BLaER1 treated with 17β-estradiol and CSF1 and Interleukin-3, amounts not matched to agents 10 nM and 100 nM (cell line): ENCODE results near the gene PRDM5.

Experiments used
- H3K27ac ChIP-seq, 11 experiments: shearing (Covaris generic); formaldehyde crosslinking; 2 replicates each; pipeline ENCODE4 v1.8.1; 2022
- H3K27me3 ChIP-seq, 11 experiments: shearing (Covaris generic); formaldehyde crosslinking; 2 replicates each; pipeline ENCODE4 v1.8.1; 2022
- H3K36me3 ChIP-seq, 11 experiments: shearing (Covaris generic); formaldehyde crosslinking; 2 replicates each; pipeline ENCODE4 v1.8.1; 2022
- H3K4me1 ChIP-seq, 10 experiments: shearing (Covaris generic); formaldehyde crosslinking; 2 replicates each; pipeline ENCODE4 v1.8.1; 2022
- H3K4me2 ChIP-seq, 11 experiments: shearing (Covaris generic); formaldehyde crosslinking; 2 replicates each; pipeline ENCODE4 v1.8.1; 2022
- H3K4me3 ChIP-seq, 10 experiments: shearing (Covaris generic); formaldehyde crosslinking; 2 replicates each; pipeline ENCODE4 v1.8.1; 2022
- H3K9ac ChIP-seq, 11 experiments: shearing (Covaris generic); formaldehyde crosslinking; 2 replicates each; pipeline ENCODE4 v1.8.1; 2022
- H3K9me3 ChIP-seq, 11 experiments: shearing (Covaris generic); formaldehyde crosslinking; replicated peaks in 1 of 11; 2 replicates each; pipeline ENCODE4 v1.8.1; 2022
- H4K20me1 ChIP-seq, 11 experiments: shearing (Covaris generic); formaldehyde crosslinking; 2 replicates each; pipeline ENCODE4 v1.8.1; 2022
- Cebpa-rat ChIP-seq, 11 experiments: shearing (Covaris generic); IDR thresholded peaks; 2 replicates each; pipeline ENCODE4 v1.8.1; 2022

Gene PRDM5

GRCh38 chr4:120718979-120719566, 203.5 kb downstream of the PRDM5 start:
- Histone ChIP-seq H3K4me2 (no peak overlapping the region; a peak in 1 of 22 replicates), H3K9ac (no peak overlapping the region), H3K27ac (no peak overlapping the region), H3K9me3 (no peaks in the 10 kb centered on the region), H4K20me1 (no peaks in the 10 kb centered on the region), H3K36me3 (no peaks in the 10 kb centered on the region), H3K27me3 (no peaks in the 10 kb centered on the region), H3K4me3 (no peak overlapping the region), H3K4me1 (peaks cover 0 to 4% (median 0%) of the 10 kb centered on the region in 10 experiments; a peak in 3 of 20 replicates)
- no peak for TF ChIP-seq Cebpa-rat (IDR thresholded peaks at IDR 0.05)

GRCh38 chr4:120716346-120716745, 206.2 kb downstream of the PRDM5 start:
- H3K36me3 ChIP-seq = no peaks in the 10 kb centered on the region
- H4K20me1 ChIP-seq = no peaks in the 10 kb centered on the region
- no peaks in the 10 kb centered on the region for H3K27me3 ChIP-seq
- no peak overlapping the region for H3K9ac ChIP-seq
- no peak overlapping the region for H3K4me3 ChIP-seq
- H3K9me3 ChIP-seq = no peaks in the 10 kb centered on the region
- TF ChIP-seq Cebpa-rat (IDR thresholded peaks at IDR 0.05) = no peak
- H3K4me2 ChIP-seq = no peak overlapping the region
- H3K27ac ChIP-seq = no peak overlapping the region
- H3K4me1 ChIP-seq = peaks cover 0 to 4% (median 0%) of the 10 kb centered on the region in 10 experiments; a peak in 3 of 20 replicates

- H3K27ac ChIP-seq = no peak overlapping the region
- no peaks in the 10 kb centered on the region for H3K27me3 ChIP-seq
- H4K20me1 ChIP-seq = no peaks in the 10 kb centered on the region
- H3K4me1 ChIP-seq = peaks cover 0 to 4% (median 0%) of the 10 kb centered on the region in 10 experiments; a peak in 3 of 20 replicates
- no peak overlapping the region for H3K4me2 ChIP-seq
- no peaks in the 10 kb centered on the region for H3K36me3 ChIP-seq
- no peak overlapping the region for H3K4me3 ChIP-seq
- no peak overlapping the region for H3K9ac ChIP-seq
- H3K9me3 ChIP-seq = peaks cover 0 to 10% (median 0%) of the 10 kb centered on the region in 11 experiments; a peak in 1 of 22 replicates
- TF ChIP-seq Cebpa-rat (IDR thresholded peaks at IDR 0.05) = no peak
Observed at GRCh38 chr4:120714417-120715010, 208.0 kb downstream of the PRDM5 start.

- Histone ChIP-seq H3K27ac (no peak overlapping the region), H3K9ac (no peak overlapping the region), H3K4me1 (no peaks in the 10 kb centered on the region), H3K4me2 (no peak overlapping the region), H4K20me1 (no peaks in the 10 kb centered on the region), H3K27me3 (no peaks in the 10 kb centered on the region), H3K36me3 (no peaks in the 10 kb centered on the region), H3K9me3 (peaks cover 0 to 10% (median 0%) of the 10 kb centered on the region in 11 experiments; a peak in 1 of 22 replicates), H3K4me3 (no peak overlapping the region)
- TF ChIP-seq Cebpa-rat (IDR thresholded peaks at IDR 0.05) = no peak
Observed at GRCh38 chr4:120709991-120710390, 212.5 kb downstream of the PRDM5 start.

- no peak for TF ChIP-seq Cebpa-rat (IDR thresholded peaks at IDR 0.05)
- no peaks in the 10 kb centered on the region for H3K36me3 ChIP-seq
- H3K4me3 ChIP-seq = no peak overlapping the region
- H3K27ac ChIP-seq = no peak overlapping the region
- H3K27me3 ChIP-seq = no peaks in the 10 kb centered on the region
- H3K4me1 ChIP-seq = 0 out of 20 replicates have a peak, but pooled peaks cover 0 to 6% (median 0%) of the 10 kb centered on the region in 10 experiments
- H4K20me1 ChIP-seq = no peaks in the 10 kb centered on the region
- H3K4me2 ChIP-seq = no peak overlapping the region
- no peaks in the 10 kb centered on the region for H3K9me3 ChIP-seq
- H3K9ac ChIP-seq = no peak overlapping the region
Observed at GRCh38 chr4:120704538-120704937, 218.0 kb downstream of the PRDM5 start.

GRCh38 chr4:120703908-120704307, 218.6 kb downstream of the PRDM5 start:
- TF ChIP-seq Cebpa-rat (IDR thresholded peaks at IDR 0.05) = no peak
- no peak overlapping the region for H3K27ac ChIP-seq
- 0 out of 20 replicates have a peak, but pooled peaks cover 0 to 6% (median 0%) of the 10 kb centered on the region in 10 experiments for H3K4me1 ChIP-seq
- H4K20me1 ChIP-seq = no peaks in the 10 kb centered on the region
- peak overlapping the region in 3 of 11 experiments; percentile 26 to 31 (median 31); a peak in 3 of 22 replicates for H3K4me2 ChIP-seq
- no peak overlapping the region for H3K9ac ChIP-seq
- no peaks in the 10 kb centered on the region for H3K36me3 ChIP-seq
- H3K27me3 ChIP-seq = no peaks in the 10 kb centered on the region
- no peaks in the 10 kb centered on the region for H3K9me3 ChIP-seq
- no peak overlapping the region for H3K4me3 ChIP-seq

- no peaks in the 10 kb centered on the region for H3K36me3 ChIP-seq
- H3K27me3 ChIP-seq = no peaks in the 10 kb centered on the region
- H3K4me2 ChIP-seq = no peak overlapping the region
- no peak for TF ChIP-seq Cebpa-rat (IDR thresholded peaks at IDR 0.05)
- H3K9ac ChIP-seq = no peak overlapping the region
- no peaks in the 10 kb centered on the region for H3K9me3 ChIP-seq
- H4K20me1 ChIP-seq = no peaks in the 10 kb centered on the region
- no peak overlapping the region for H3K4me3 ChIP-seq
- H3K27ac ChIP-seq = no peak overlapping the region
- H3K4me1 ChIP-seq = 0 out of 20 replicates have a peak, but pooled peaks cover 0 to 6% (median 0%) of the 10 kb centered on the region in 10 experiments
Observed at GRCh38 chr4:120699354-120699753, 223.2 kb downstream of the PRDM5 start.

GRCh38 chr4:120694973-120695372, 227.6 kb downstream of the PRDM5 start:
- TF ChIP-seq Cebpa-rat (IDR thresholded peaks at IDR 0.05) = no peak
- Histone ChIP-seq H3K27ac (no peak overlapping the region), H3K9me3 (no peaks in the 10 kb centered on the region), H3K4me3 (no peak overlapping the region), H4K20me1 (no peaks in the 10 kb centered on the region), H3K27me3 (no peaks in the 10 kb centered on the region), H3K9ac (no peak overlapping the region), H3K4me1 (peaks cover 0 to 12% (median 0%) of the 10 kb centered on the region in 10 experiments; a peak in 3 of 20 replicates), H3K36me3 (no peaks in the 10 kb centered on the region), H3K4me2 (no peak overlapping the region)

GRCh38 chr4:120693816-120694215, 228.7 kb downstream of the PRDM5 start:
- no peak overlapping the region for H3K4me3 ChIP-seq
- H3K4me1 ChIP-seq = peaks cover 0 to 12% (median 0%) of the 10 kb centered on the region in 10 experiments; a peak in 5 of 20 replicates
- H3K9ac ChIP-seq = no peak overlapping the region
- no peak for TF ChIP-seq Cebpa-rat (IDR thresholded peaks at IDR 0.05)
- no peak overlapping the region for H3K27ac ChIP-seq
- H3K36me3 ChIP-seq = no peaks in the 10 kb centered on the region
- no peak overlapping the region for H3K4me2 ChIP-seq
- no peaks in the 10 kb centered on the region for H3K9me3 ChIP-seq
- no peaks in the 10 kb centered on the region for H3K27me3 ChIP-seq
- H4K20me1 ChIP-seq = no peaks in the 10 kb centered on the region
